GM10266 (cell line): ENCODE data around the gene ANAPC13.

Experiments
- DNase-seq: peaks from one replicate; pipeline ENCODE4 v3.0.0; 2012; ENCODE audit errors: extremely low spot score
- TF ChIP-seq, protein P1 (sequence below): IDR thresholded peaks from 2 replicates; pipeline ENCODE4 v1.5.1; 2012; ENCODE audit warnings: mild to moderate bottlenecking, low read depth; ENCODE audit not compliant: control insufficient read depth, insufficient read depth; ENCODE audit errors: missing control alignments

Gene ANAPC13, protein sequence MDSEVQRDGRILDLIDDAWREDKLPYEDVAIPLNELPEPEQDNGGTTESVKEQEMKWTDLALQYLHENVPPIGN

DNA sequence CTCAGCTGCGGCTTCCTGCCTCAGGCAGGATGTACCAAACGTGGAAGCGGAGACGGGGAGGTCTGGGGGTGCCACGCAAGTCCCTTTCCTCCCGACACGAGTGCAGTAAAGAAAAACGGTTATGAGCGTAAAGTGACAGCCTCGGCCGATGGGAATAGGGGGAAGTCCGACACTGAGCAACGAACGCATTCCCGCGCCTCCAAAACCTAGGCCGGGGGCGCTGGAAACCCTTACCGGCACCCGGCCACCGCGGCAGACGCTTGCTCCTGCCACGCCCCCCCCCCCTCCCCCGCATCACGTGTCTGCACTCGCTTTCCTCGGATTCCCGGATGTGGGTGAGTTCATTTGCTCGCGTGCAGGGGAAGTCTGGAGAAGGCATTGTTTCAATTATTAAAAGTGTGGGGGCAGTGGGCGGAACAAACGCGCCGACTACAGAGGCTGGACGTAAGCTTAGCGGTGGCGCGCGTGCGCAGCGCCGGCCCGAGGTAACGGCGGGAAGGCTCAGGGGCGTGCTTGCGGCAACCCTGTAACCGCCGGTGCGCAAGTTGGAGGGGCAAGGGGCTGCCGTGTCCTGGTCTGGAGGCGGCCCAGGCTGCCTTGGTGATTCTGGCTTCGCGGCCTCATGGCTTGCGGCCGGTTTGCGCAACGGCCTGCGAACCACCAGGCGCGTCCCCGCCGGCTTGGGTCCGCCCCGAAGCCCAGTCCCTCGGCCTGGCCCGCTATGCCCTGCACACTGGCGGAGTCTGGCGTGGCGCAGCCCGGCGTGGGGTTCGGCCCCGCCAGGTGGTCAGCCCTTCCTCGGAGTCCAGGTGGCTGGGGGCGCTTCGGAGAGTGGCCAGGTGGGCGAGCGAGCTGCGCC is at the start of gene ANAPC13, which contains the start of gene CEP63:
TSS of gene ANAPC13 (minus strand) at position 268 of the 859 bp plus-strand sequence. CDS start 3,081 bp downstream, outside the sequence.
TSS of gene CEP63 (plus strand) at position 340 of the 859 bp plus-strand sequence. CDS start 9,264 bp downstream, outside the sequence.
- DNase-seq = peak; percentile 88
- TF ChIP-seq, protein P1, sequence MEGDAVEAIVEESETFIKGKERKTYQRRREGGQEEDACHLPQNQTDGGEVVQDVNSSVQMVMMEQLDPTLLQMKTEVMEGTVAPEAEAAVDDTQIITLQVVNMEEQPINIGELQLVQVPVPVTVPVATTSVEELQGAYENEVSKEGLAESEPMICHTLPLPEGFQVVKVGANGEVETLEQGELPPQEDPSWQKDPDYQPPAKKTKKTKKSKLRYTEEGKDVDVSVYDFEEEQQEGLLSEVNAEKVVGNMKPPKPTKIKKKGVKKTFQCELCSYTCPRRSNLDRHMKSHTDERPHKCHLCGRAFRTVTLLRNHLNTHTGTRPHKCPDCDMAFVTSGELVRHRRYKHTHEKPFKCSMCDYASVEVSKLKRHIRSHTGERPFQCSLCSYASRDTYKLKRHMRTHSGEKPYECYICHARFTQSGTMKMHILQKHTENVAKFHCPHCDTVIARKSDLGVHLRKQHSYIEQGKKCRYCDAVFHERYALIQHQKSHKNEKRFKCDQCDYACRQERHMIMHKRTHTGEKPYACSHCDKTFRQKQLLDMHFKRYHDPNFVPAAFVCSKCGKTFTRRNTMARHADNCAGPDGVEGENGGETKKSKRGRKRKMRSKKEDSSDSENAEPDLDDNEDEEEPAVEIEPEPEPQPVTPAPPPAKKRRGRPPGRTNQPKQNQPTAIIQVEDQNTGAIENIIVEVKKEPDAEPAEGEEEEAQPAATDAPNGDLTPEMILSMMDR = no peak

DNA sequence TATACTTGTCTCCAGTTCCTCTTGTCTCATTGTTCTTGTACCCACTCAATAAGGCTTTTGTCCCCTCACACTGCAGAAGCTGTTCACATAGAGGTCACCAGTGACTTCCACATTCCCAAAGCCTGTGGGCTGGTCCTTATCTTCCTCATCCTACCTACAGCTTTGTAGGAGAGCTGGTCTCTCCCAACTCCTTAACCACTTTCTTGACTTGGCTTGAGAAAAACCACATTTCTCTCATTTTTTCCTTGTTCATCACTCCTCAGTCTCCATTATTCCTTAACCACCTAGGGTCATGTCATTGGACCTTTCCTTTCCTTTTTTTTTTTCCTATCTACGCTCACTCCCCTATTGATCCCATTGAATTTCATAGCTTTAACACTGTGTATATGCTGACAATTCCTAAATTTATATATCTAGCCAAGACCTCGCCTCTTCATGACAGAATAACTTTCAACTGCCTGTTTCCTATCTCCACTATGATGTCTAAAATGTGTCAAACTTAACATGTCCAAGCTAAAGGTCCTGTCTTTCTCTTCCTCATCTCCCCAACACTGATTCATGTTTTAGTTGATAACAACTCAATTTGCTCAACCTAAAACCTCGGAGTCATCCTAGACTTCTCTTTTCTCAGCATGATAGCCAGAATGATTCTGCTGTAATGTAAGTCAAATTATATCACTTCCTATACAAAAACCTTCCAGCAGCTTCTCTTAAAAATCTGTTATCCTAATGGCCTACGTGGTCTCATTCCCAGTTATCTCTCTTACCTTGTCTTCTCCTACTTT is 49.6 kb upstream of the ANAPC13 start:
- TF ChIP-seq, protein P1 = no peak
- DNase-seq = no peak

DNA sequence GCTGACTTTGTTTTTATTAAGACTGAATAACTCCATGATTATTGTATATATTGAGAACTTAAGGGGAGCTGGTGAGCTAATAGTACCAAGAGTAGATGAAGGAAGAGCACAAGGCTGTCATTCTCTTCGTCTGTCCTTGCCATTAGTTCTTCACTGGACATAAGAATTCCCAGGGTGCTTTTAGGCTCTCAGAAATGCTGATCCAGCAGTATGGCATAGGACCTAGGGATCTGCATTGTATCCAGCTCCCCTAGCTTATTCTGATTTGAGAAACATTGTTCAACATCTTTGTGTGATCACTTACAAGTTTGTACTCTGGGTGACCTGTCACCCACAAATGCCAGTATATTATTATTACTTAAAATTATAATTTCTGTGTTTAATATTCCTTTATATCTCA is 47.7 kb upstream of the ANAPC13 start:
- no peak for DNase-seq

DNA sequence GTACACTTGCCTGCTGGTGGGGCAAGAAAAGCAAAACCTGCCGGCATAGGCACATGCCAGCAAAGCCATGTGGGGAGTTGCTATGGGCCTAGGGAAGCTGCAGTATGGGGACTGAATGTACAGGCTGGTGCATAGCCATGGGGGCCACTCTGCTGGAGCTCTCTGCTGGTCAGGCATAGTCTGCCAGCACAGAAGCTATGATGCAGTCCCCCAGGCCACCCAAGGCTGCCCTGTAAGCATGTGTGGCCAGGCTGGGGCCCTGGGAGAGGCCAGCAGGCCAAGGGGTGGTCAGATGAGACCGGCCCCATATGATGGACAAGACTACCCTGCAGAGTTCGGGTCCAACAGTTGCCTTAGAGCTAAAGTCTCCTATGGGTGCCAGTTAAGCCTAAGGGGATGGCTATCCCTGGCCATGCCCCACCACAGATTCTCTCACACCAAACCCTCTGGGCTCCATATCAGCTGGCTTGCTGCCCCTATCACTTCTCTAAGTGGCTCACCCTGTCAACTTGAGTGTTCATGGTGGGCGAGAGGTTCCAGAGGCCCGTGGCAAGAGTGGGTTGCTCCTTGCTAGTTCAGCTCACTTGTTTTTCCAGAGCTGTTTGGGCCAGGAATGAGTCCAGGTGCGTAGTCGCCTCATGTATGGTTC is 41.9 kb upstream of the ANAPC13 start:
- DNase-seq = no peak
- TF ChIP-seq, protein P1 = no peak

More for the DNA sequence above, 47.7 kb upstream of the ANAPC13 start:
- TF ChIP-seq, protein P1 = no peak

DNA sequence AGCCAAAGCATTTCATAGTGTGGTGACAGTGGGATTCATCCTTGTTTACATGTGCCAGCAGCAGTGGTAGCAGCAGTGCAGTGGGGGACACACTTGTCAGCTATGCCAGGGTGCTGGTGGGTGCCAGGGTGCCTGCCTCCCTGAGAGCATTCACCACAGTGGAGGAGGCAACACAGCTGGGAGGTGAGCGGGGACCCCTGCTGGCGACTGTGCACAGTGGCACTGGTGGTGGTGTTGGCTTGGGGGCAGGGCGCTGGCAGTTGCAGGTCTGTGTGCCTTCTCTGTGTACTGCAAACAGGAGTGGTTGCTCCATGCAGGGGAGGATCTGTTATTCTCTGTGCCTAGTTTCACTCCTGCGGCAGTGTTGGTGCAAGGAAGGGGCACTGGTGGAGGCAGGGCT is 41.3 kb upstream of the ANAPC13 start:
- no peak for DNase-seq
- TF ChIP-seq, protein P1 = no peak

- no peak for DNase-seq
- TF ChIP-seq, protein P1 = no peak
These were observed 40.5 kb upstream of the ANAPC13 start for GRCh38 chr3:134526319-134526718.
